CD4-positive, alpha-beta T cell treated with Interleukin-6 for 4 hours (primary cell): Measurements from ENCODE around the gene ABCG1.

Experiments used
- DNase-seq: peaks from one replicate; pipeline ENCODE4 v3.0.0-alpha.2; 2020; ENCODE audit warnings: mixed read lengths

The ABCG1 gene

GRCh38 chr21:42215942-42216725 lies 2.8 kb upstream of the ABCG1 start:
- DNase-seq, result no peak

DNA sequence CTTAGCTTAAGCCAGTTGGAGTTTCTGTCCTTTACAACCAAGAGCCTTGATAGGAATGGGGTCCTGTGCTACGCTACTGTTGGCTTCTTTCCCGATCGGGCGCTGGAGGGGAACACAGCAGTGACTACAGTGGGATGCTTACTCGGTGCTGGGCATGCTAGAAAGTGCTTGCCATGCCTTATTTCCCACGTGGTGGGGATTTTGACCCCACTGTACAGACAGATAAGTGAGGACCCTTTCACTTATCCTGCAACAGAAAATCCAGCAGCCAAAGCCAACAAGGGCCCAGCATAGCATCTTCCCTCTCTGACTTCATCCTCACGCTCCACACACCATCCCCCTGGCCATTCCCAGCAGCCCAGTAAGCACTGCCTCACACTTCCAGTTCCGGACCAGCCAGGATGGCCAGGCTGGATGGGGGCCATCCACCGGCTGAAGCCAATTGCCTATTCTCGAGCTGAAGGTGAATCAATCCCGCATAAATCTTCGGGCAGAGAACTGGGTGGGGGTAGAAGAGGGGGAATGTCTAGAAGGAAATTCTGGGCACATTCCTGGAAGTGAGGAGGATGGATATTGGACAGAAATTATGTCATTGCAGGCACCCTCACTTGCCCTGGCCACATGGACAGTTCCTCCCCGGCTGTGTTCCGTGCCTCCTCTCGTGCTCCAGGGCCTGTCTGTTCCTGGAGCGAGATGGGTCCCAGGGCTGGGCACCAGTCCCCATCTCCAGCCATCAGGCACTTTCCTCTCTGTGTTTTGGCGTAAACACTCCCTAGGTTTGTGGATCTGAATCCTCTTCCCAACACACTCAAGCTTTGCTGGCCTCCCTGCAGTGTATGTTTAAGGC lies 2.0 kb upstream of the ABCG1 start:
- no peak for DNase-seq

DNA sequence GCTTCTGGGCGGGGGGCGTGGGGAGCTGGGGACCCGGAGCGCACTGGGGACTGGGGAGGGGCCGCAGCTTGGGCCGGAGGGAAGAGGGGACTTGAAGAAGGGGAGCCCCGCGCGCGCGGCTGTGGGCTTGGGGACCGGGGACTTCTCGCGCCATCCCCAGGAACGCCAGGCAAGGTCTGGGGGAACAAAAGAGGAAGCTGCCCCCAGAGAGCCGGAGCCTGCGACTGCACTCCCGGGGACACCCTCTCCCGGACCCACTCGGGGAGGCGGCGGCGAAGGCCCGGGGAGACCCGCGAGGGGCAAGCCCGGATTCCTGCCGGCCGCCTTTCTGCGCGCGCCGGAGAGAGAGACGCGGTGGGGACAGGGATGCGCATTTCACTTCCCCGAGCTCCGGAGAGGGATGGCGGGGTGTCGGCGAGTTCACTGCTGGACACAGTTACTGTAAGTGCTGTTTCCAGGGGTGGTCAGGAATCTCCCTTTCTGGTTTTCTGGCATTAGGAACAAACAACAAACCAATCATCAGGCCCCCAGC lies 732 bp downstream of the ABCG1 start:
- peak; percentile 41 for DNase-seq

DNA sequence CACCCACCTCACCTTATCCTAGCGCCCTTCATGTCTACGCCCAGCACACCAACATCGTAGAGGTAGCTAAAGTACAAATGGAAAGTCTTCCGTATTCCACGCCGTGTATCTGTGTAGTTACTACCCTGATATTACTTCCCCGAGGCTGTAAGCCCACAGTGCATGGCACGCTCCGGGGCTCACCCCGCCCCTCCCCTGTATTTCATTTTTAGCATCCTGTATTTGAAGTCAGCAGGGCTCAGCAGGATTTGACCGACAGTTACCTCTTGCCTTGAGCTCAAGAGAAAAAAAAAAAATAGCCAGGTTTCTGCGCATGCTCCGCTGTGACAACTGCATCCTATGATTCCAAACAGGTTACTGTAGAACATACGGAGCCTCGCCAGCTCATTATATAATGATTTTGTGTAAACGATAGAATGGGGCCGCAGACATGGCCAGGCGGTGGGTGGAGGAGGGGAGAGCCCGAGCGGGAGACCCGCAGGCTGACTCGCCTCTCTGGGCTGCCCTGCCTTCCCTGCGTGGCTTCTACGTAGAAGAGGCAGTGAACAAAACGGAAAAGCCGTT lies 1.3 kb downstream of the ABCG1 start:
- peak; percentile 83 for DNase-seq

- DNase-seq, result no peak
Observed at GRCh38 chr21:42221581-42222345, 2.8 kb downstream of the ABCG1 start.

GRCh38 chr21:42222386-42222785 lies 3.4 kb downstream of the ABCG1 start:
- DNase-seq, result no peak

- DNase-seq, result no peak
Observed at GRCh38 chr21:42222821-42223390, 4.0 kb downstream of the ABCG1 start.

GRCh38 chr21:42223826-42224575 lies 5.1 kb downstream of the ABCG1 start:
- no peak for DNase-seq

DNA sequence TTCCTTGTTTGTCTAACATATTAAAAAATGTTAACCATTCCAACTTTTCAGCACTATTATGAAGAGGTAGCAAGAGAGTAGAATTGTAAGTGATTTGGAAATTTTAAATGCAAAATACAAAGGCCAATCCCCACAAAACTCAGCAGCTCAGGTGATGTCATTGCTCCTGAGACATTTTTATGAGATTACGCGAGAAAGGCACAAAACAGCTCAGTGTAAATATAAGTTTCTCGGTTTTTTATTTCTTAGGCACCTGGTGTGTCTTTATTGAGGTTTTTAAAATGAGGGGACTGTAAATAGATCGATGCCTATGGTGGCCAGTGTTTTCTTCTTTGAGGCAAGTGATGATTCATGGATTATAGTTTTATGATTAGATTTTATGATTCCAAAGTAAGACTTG lies 6.1 kb downstream of the ABCG1 start:
- no peak for DNase-seq

GRCh38 chr21:42225571-42226155 lies 6.7 kb downstream of the ABCG1 start:
- no peak for DNase-seq

- DNase-seq, result no peak
Observed at GRCh38 chr21:42226626-42227025, 7.7 kb downstream of the ABCG1 start.

- peak; percentile 94 for DNase-seq
Observed at GRCh38 chr21:42227909-42228708, 9.2 kb downstream of the ABCG1 start.

- no peak for DNase-seq
Observed at GRCh38 chr21:42228709-42229220, 9.8 kb downstream of the ABCG1 start.

GRCh38 chr21:42229676-42230075 lies 10.7 kb downstream of the ABCG1 start:
- DNase-seq, result no peak

DNA sequence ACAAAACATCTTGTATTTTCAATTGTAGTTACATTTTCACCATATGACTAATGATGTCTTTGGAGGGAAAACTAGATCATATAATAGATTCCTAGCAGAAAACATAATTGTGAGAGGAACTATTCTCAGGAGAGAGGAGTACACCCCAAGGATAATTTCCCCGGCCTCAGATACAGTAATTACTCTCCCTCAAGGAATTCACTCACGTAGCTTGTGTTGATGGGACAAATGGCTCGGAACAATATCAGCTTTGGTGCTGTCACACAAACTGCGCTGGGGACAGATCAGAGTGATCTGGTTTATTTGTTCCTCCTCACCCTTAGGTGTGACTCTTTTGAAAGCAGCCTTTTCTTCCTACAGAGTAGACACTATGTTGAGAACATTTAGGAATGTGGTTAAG lies 11.2 kb downstream of the ABCG1 start:
- no peak for DNase-seq

- DNase-seq, result no peak
Observed at GRCh38 chr21:42230636-42231035, 11.7 kb downstream of the ABCG1 start.

DNA sequence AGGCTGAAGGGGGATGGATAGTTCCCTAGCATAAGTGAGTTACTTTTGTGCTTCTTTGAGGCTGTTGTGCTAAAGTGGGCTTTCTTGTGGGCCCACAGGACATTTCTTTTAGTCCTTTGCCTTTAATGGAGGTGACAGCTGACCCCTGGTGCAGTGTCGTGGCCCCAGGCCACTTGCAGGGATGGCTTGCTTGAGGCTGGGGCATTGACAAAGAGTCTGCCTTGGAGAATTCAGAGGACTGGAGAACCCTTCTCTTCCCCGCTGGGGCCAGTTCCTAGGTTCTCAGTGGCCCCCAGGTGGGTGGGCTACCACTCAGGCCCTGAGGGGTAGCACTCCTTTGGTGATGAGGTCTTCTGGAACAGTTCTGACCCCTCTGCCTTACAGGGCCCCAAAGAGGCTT lies 12.8 kb downstream of the ABCG1 start:
- DNase-seq, result no peak

DNA sequence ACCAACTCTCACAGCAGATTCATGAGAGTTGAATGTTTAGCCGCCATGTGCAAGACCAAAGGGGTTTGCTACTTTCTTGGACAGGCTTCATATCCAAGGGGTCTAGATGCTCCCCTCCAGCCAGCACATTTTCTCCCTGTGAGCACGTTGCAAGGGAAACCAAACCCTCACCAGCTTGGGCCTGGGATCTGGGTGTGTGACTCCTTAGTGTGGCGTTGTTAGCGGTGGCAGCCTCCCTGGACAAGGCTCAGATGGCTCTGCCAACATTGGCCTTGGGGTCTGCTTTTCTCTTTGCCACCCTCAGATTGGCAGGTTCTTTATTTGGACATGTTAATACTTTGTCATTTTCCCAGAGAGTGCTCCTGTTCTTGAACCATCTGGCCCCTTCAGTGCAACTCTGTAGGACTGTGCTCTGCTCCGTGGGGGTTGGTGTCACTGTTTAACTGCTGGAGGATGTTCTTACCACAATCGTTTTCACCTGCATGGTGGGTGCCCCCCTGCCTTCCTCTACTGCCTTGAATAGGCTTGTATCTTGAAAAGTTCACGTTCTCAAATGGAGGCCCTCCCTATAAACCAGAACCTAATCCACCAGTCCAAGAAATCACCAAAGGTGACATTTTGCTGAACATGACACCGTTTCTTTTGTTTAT lies 13.4 kb downstream of the ABCG1 start:
- peak; percentile 50 for DNase-seq
